ENCODE data around the gene SCARF1.

DNA sequence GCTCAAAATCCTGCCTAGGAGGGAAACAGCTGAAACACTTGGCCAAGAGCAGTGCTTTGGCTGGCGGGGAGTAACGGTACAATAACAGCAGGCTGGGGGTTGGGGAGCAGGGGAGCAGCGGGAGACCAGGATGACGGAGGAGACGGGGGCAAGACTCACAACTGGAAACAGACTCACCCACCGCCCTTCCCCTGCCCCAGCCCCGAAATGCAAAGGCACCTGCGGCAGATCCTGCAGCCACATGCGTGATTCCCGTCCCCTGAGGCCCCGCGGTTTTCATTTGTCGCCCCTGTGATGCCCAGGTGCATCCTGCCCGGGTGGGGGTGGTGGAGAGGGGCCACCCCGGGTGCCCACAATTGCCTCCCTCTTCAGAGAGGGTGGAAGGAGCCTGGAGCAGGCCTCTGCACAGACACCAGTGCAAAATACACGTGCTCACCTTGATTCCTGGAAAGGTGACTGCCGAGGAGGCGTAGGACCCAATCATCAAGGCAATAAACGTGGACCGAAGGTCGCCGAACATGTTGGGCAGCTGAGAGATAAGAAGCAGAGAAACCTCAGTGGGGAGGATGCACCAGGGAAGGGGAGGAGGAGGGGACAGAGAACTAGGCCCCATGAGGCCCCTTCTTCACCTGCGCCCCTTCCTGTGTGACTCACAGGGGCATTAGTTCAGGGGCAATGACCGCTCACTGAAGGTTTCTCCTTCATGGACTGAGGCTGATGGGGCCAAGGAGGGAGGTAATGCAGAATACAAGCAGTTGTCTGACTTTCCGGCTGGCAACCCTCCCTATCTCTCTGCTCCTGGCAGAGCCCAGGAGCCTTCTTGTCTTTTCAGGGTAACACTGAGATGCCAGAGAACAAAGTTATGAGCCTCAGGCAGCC, 52.5 kb downstream of the SCARF1 start:
- no peak for TF ChIP-seq SPI1 (IDR thresholded peaks at IDR 0.05; ENCODE audit: low read depth, low read length)
- no peak for TF ChIP-seq POLR2A (IDR thresholded peaks at IDR 0.05; ENCODE audit: low read depth, low read length)
- no peak for TF ChIP-seq POLR2AphosphoS5 (IDR thresholded peaks at IDR 0.05; ENCODE audit: low read depth, low read length)
- peak; percentile 7 for TF ChIP-seq PAX5 (IDR thresholded peaks at IDR 0.05; ENCODE audit: insufficient read depth, low read length, severe bottlenecking)
- TF ChIP-seq TAF1 (IDR thresholded peaks at IDR 0.05; ENCODE audit: low read depth, low read length): no peak
